Left lung (tissue), 10 donors: ENCODE results near the gene DCTD. TPM values are rescaled to one million over a fixed set of nuclear protein-coding genes. Genes with fewer than 3 reads are reported as not detected.

Source experiments
- ATAC-seq: fragments of 200-7000 bp; cut with Tn5 transposase; one replicate; pipeline ENCODE4 v1.9.1; 2020; ENCODE audit warnings: moderate library complexity
- DNase-seq, 4 donors: peaks; one replicate each; pipeline ENCODE4 v3.0.0-alpha.2; 2013 to 2020
- H3K27ac ChIP-seq, 2 donors: fragments of 200-600 bp; sonication (generic) in 1 of 2; one replicate each; pipeline versions ENCODE4 v1.5.0 to v1.8.0; 2020 to 2021
- H3K27me3 ChIP-seq, 2 donors: fragments of 200-600 bp; sonication (generic) in 1 of 2; one replicate each; pipeline versions ENCODE4 v1.5.0 to v1.8.0; 2020 to 2021
- H3K36me3 ChIP-seq, 2 donors: fragments of 200-600 bp; sonication (generic) in 1 of 2; one replicate each; pipeline versions ENCODE4 v1.5.0 to v1.8.0; 2020 to 2021
- H3K4me1 ChIP-seq, 2 donors: fragments of 200-600 bp; one replicate each; pipeline ENCODE4 v1.8.0; 2021
- H3K4me3 ChIP-seq, 2 donors: fragments of 200-600 bp; sonication (generic) in 1 of 2; one replicate each; pipeline versions ENCODE4 v1.5.0 to v1.8.0; 2020 to 2021; ENCODE audit warnings: mild to moderate bottlenecking in 1 of 2
- H3K9me3 ChIP-seq, 2 donors: fragments of 200-600 bp; sonication (generic) in 1 of 2; one replicate each; pipeline versions ENCODE4 v1.5.0 to v1.8.0; 2020 to 2021
- CTCF ChIP-seq, 2 donors: fragments of 200-600 bp; sonication (generic) in 1 of 2; IDR thresholded peaks; one replicate each; pipeline versions ENCODE4 v1.5.0 to v1.8.0; 2021; ENCODE audit warnings: antibody characterized with exemption in 2 of 2
- intact Hi-C, 2 donors: fragments of 100-400 bp; cut with DNase I; formaldehyde crosslinking; loops; one replicate each; pipeline versions ENCODE4 v1.11.2 to v1.14.2; 2022
- polyA plus RNA-seq, 6 donors: library from polyadenylated mRNA; unstranded; fragments of 120-200 nt; gene quantifications; one replicate each; pipeline ENCODE4 v1.2.1, GENCODE V29; 2013; ENCODE audit not compliant: insufficient read length in 6 of 6
- total RNA-seq, 2 donors: library from RNA; stranded (reverse); fragmentation: NEBNext Ultra II Directional; extraction: Animal tissue kit (Norgen Biotek cat#: 25700); gene quantifications; one replicate each; pipeline ENCODE4 v1.2.1, GENCODE V29; 2021
- donor health status: DM: no; HTN: yes; CAD: no.
- donor health status: DM: no; HTN: no; CAD: no.

Gene DCTD
- total and polyA plus RNA-seq, 8 donors: 83.4 to 116 (median 105) TPM

- no peaks in the 10 kb centered on the region for H3K27me3 ChIP-seq
- H3K4me3 ChIP-seq: no peak overlapping the region
- intact Hi-C loops: no loop called here
- no peaks in the 10 kb centered on the region for H3K36me3 ChIP-seq
- H3K9me3 ChIP-seq: peaks cover 0 to 1% of the 10 kb centered on the region in 2 donors
- no peak for TF ChIP-seq CTCF (IDR thresholded peaks at IDR 0.05)
- DNase-seq: no peak
- ATAC-seq: no peak
- no peaks in the 10 kb centered on the region for H3K4me1 ChIP-seq
- H3K27ac ChIP-seq: no peak overlapping the region
Observed at GRCh38 chr4:182858711-182859110, 58.5 kb downstream of the DCTD start.

- H3K36me3 ChIP-seq: no peaks in the 10 kb centered on the region
- no peak for TF ChIP-seq CTCF (IDR thresholded peaks at IDR 0.05)
- H3K9me3 ChIP-seq: peaks cover 0 to 7% of the 10 kb centered on the region in 2 donors
- no peak for DNase-seq
- H3K4me1 ChIP-seq: no peaks in the 10 kb centered on the region
- ATAC-seq: no peak
- no peaks in the 10 kb centered on the region for H3K27me3 ChIP-seq
- no peak overlapping the region for H3K4me3 ChIP-seq
- no peak overlapping the region for H3K27ac ChIP-seq
- intact Hi-C loops: no loop called here
Observed at GRCh38 chr4:182856862-182857261, 60.3 kb downstream of the DCTD start.

GRCh38 chr4:182855877-182856276 lies 61.3 kb downstream of the DCTD start:
- Histone ChIP-seq H3K4me1 (no peaks in the 10 kb centered on the region), H3K27ac (no peak overlapping the region), H3K27me3 (no peaks in the 10 kb centered on the region), H3K4me3 (no peak overlapping the region), H3K36me3 (no peaks in the 10 kb centered on the region), H3K9me3 (peaks cover 0 to 7% of the 10 kb centered on the region in 2 donors)
- TF ChIP-seq CTCF (IDR thresholded peaks at IDR 0.05): no peak
- DNase-seq (no peak), ATAC-seq (no peak)
- intact Hi-C loops: no loop called here

- Histone ChIP-seq H3K4me3 (no peak overlapping the region), H3K27me3 (no peaks in the 10 kb centered on the region), H3K4me1 (no peaks in the 10 kb centered on the region), H3K27ac (no peak overlapping the region), H3K36me3 (no peaks in the 10 kb centered on the region), H3K9me3 (peaks cover 0 to 7% of the 10 kb centered on the region in 2 donors)
- ATAC-seq: no peak
- no peak for DNase-seq
- intact Hi-C loops: no loop called here
- TF ChIP-seq CTCF (IDR thresholded peaks at IDR 0.05): no peak
Observed at GRCh38 chr4:182855312-182855711, 61.9 kb downstream of the DCTD start.

GRCh38 chr4:182854466-182854865 lies 62.7 kb downstream of the DCTD start:
- TF ChIP-seq CTCF (IDR thresholded peaks at IDR 0.05): no peak
- no peaks in the 10 kb centered on the region for H3K36me3 ChIP-seq
- no peaks in the 10 kb centered on the region for H3K4me1 ChIP-seq
- DNase-seq: no peak
- H3K9me3 ChIP-seq: peaks cover 0 to 7% of the 10 kb centered on the region in 2 donors
- intact Hi-C loops: no loop called here
- no peak overlapping the region for H3K27ac ChIP-seq
- no peak for ATAC-seq
- no peaks in the 10 kb centered on the region for H3K27me3 ChIP-seq
- H3K4me3 ChIP-seq: no peak overlapping the region
